ENCODE measurements around the gene NUDT22. TPM values are rescaled to one million over a fixed set of nuclear protein-coding genes. Genes with fewer than 3 reads are reported as not detected.

NUDT22 gene
- total RNA-seq, 1 donor from 2014 or later, result 40.8 TPM

- Mint-ChIP-seq H3K4me3 (peak overlapping the region; percentile 49), H3K27me3 (ENCODE audit: low read depth) (no peaks in the 10 kb centered on the region), H3K4me1 (peaks cover 14% of the 10 kb centered on the region), H3K9me3 (no peaks in the 10 kb centered on the region), H3K36me3 (ENCODE audit: low read depth) (peaks cover 13% of the 10 kb centered on the region), H3K27ac (ENCODE audit: unreplicated experiment) (peak overlapping the region; percentile 97)
- TF ChIP-seq CTCF (conservative IDR thresholded peaks at IDR 0.05), result no peak
- DNase-seq (ENCODE audit: low read depth, low spot score), result no peak
Measured at GRCh38 chr11:64263021-64263946, 37.2 kb downstream of the NUDT22 start.

- peak overlapping the region; percentile 38 for H3K4me3 Mint-ChIP-seq
- no peaks in the 10 kb centered on the region for H3K9me3 Mint-ChIP-seq
- peaks cover 18% of the 10 kb centered on the region for H3K4me1 Mint-ChIP-seq
- H3K27me3 Mint-ChIP-seq (ENCODE audit: low read depth), result no peaks in the 10 kb centered on the region
- H3K36me3 Mint-ChIP-seq (ENCODE audit: low read depth), result peaks cover 13% of the 10 kb centered on the region
- H3K27ac Mint-ChIP-seq (ENCODE audit: unreplicated experiment), result no peak overlapping the region
- TF ChIP-seq CTCF (conservative IDR thresholded peaks at IDR 0.05), result no peak
- DNase-seq (ENCODE audit: low read depth, low spot score), result no peak
Measured at GRCh38 chr11:64263947-64264317, 37.9 kb downstream of the NUDT22 start.

GRCh38 chr11:64264371-64264852, 38.3 kb downstream of the NUDT22 start:
- Mint-ChIP-seq H3K27me3 (ENCODE audit: low read depth) (no peaks in the 10 kb centered on the region), H3K27ac (ENCODE audit: unreplicated experiment) (no peak overlapping the region), H3K9me3 (no peaks in the 10 kb centered on the region), H3K4me1 (peaks cover 20% of the 10 kb centered on the region), H3K36me3 (ENCODE audit: low read depth) (peaks cover 10% of the 10 kb centered on the region), H3K4me3 (peak overlapping the region; percentile 38)
- no peak for TF ChIP-seq CTCF (conservative IDR thresholded peaks at IDR 0.05)
- DNase-seq (ENCODE audit: low read depth, low spot score), result no peak

GRCh38 chr11:64265176-64266160, 39.4 kb downstream of the NUDT22 start:
- Mint-ChIP-seq H3K36me3 (ENCODE audit: low read depth) (peaks cover 5% of the 10 kb centered on the region), H3K4me3 (peak overlapping the region; percentile 67), H3K4me1 (peaks cover 24% of the 10 kb centered on the region), H3K27ac (ENCODE audit: unreplicated experiment) (no peak overlapping the region), H3K9me3 (no peaks in the 10 kb centered on the region), H3K27me3 (ENCODE audit: low read depth) (peaks cover 7% of the 10 kb centered on the region)
- no peak for TF ChIP-seq CTCF (conservative IDR thresholded peaks at IDR 0.05)
- no peak for DNase-seq (ENCODE audit: low read depth, low spot score)

- Mint-ChIP-seq H3K4me3 (peak overlapping the region; percentile 67), H3K36me3 (ENCODE audit: low read depth) (peaks cover 5% of the 10 kb centered on the region), H3K27me3 (ENCODE audit: low read depth) (peaks cover 7% of the 10 kb centered on the region), H3K4me1 (peaks cover 25% of the 10 kb centered on the region), H3K9me3 (no peaks in the 10 kb centered on the region), H3K27ac (ENCODE audit: unreplicated experiment) (no peak overlapping the region)
- no peak for TF ChIP-seq CTCF (conservative IDR thresholded peaks at IDR 0.05)
- no peak for DNase-seq (ENCODE audit: low read depth, low spot score)
Measured at GRCh38 chr11:64266339-64266738, 40.3 kb downstream of the NUDT22 start.

Data from neural crest cell (in vitro differentiated cells).